Measurements from ENCODE around the gene TMEM238. TPM values are rescaled to one million over a fixed set of nuclear protein-coding genes. Genes with fewer than 3 reads are reported as not detected.

Gene TMEM238
- polyA plus RNA-seq, 3 donors from 2014 or later, result 1.0 TPM; not detected in 2

GRCh38 chr19:55392820-55393761, 9.0 kb upstream of the TMEM238 start:
- Mint-ChIP-seq H3K36me3 (peaks cover 0 to 12% (median 5%) of the 10 kb centered on the region in 3 donors), H3K4me3 (no peak overlapping the region), H3K9me3 (no peaks in the 10 kb centered on the region), H3K4me1 (peaks cover 18 to 30% of the 10 kb centered on the region in 2 donors), H3K27me3 (ENCODE audit: low read depth in 3 of 3) (peaks cover 0 to 7% (median 3%) of the 10 kb centered on the region in 3 donors), H3K27ac (peak overlapping the region in 2 of 6 donors; percentile 8 to 57)
- DNase-seq, result no peak

GRCh38 chr19:55391702-55392615, 7.9 kb upstream of the TMEM238 start:
- H3K27me3 Mint-ChIP-seq (ENCODE audit: low read depth in 3 of 3), result peaks cover 0 to 9% (median 2%) of the 10 kb centered on the region in 3 donors
- no peaks in the 10 kb centered on the region for H3K9me3 Mint-ChIP-seq
- DNase-seq, result no peak
- peak overlapping the region in 2 of 6 donors; percentile 34 to 39 for H3K27ac Mint-ChIP-seq
- H3K4me1 Mint-ChIP-seq, result peaks cover 29 to 42% of the 10 kb centered on the region in 2 donors
- H3K36me3 Mint-ChIP-seq, result peaks cover 0 to 14% (median 5%) of the 10 kb centered on the region in 3 donors
- H3K4me3 Mint-ChIP-seq, result no peak overlapping the region

- Mint-ChIP-seq H3K4me3 (no peak overlapping the region), H3K4me1 (peaks cover 36 to 49% of the 10 kb centered on the region in 2 donors), H3K9me3 (no peaks in the 10 kb centered on the region), H3K27ac (peak overlapping the region in 1 of 6 donors; percentile 29), H3K27me3 (ENCODE audit: low read depth in 3 of 3) (peaks cover 3 to 17% (median 4%) of the 10 kb centered on the region in 3 donors), H3K36me3 (peaks cover 0 to 18% (median 5%) of the 10 kb centered on the region in 3 donors)
- DNase-seq, result no peak
Observed at GRCh38 chr19:55391191-55391670, 7.1 kb upstream of the TMEM238 start.

- Mint-ChIP-seq H3K4me1 (peaks cover 39 to 55% of the 10 kb centered on the region in 2 donors), H3K27ac (peak overlapping the region in 4 of 6 donors; percentile 12 to 60 (median 16)), H3K27me3 (ENCODE audit: low read depth in 3 of 3) (peaks cover 9 to 24% (median 12%) of the 10 kb centered on the region in 3 donors), H3K9me3 (no peaks in the 10 kb centered on the region), H3K4me3 (no peak overlapping the region), H3K36me3 (peaks cover 0 to 21% (median 8%) of the 10 kb centered on the region in 3 donors)
- no peak for DNase-seq
Observed at GRCh38 chr19:55390461-55390880, 6.4 kb upstream of the TMEM238 start.

- H3K9me3 Mint-ChIP-seq, result no peaks in the 10 kb centered on the region
- H3K36me3 Mint-ChIP-seq, result peaks cover 0 to 21% (median 8%) of the 10 kb centered on the region in 3 donors
- peaks cover 13 to 27% (median 16%) of the 10 kb centered on the region in 3 donors for H3K27me3 Mint-ChIP-seq (ENCODE audit: low read depth in 3 of 3)
- no peak for DNase-seq
- peak overlapping the region in 5 of 6 donors; percentile 30 to 82 (median 70) for H3K27ac Mint-ChIP-seq
- H3K4me3 Mint-ChIP-seq, result peak overlapping the region in 3 of 5 donors; percentile 32 to 47 (median 35)
- peaks cover 46 to 63% of the 10 kb centered on the region in 2 donors for H3K4me1 Mint-ChIP-seq
Observed at GRCh38 chr19:55389386-55390317, 5.6 kb upstream of the TMEM238 start.

GRCh38 chr19:55387736-55388497, 3.8 kb upstream of the TMEM238 start:
- peaks cover 56 to 72% of the 10 kb centered on the region in 2 donors for H3K4me1 Mint-ChIP-seq

GRCh38 chr19:55386493-55386971, 2.4 kb upstream of the TMEM238 start:
- Mint-ChIP-seq H3K9me3 (no peaks in the 10 kb centered on the region), H3K27me3 (ENCODE audit: low read depth in 3 of 3) (peaks cover 13 to 25% (median 16%) of the 10 kb centered on the region in 3 donors), H3K27ac (peak overlapping the region; percentile 96 to 100 (median 98)), H3K4me1 (peaks cover 67 to 77% of the 10 kb centered on the region in 2 donors), H3K4me3 (peak overlapping the region; percentile 94 to 100 (median 98)), H3K36me3 (peaks cover 0 to 17% (median 8%) of the 10 kb centered on the region in 3 donors)
- no peak for DNase-seq

More at GRCh38 chr19:55387736-55388497, 3.8 kb upstream of the TMEM238 start:
- no peaks in the 10 kb centered on the region for H3K9me3 Mint-ChIP-seq
- H3K4me3 Mint-ChIP-seq, result peak overlapping the region; percentile 94 to 100 (median 98)
- H3K36me3 Mint-ChIP-seq, result peaks cover 0 to 21% (median 8%) of the 10 kb centered on the region in 3 donors
- peak overlapping the region in 5 of 6 donors; percentile 48 to 99 (median 79) for H3K27ac Mint-ChIP-seq
- no peak for DNase-seq
- H3K27me3 Mint-ChIP-seq (ENCODE audit: low read depth in 3 of 3), result peaks cover 13 to 27% (median 16%) of the 10 kb centered on the region in 3 donors

- Mint-ChIP-seq H3K36me3 (peaks cover 0 to 17% (median 8%) of the 10 kb centered on the region in 3 donors), H3K9me3 (no peaks in the 10 kb centered on the region), H3K27me3 (ENCODE audit: low read depth in 3 of 3) (peaks cover 13 to 25% (median 16%) of the 10 kb centered on the region in 3 donors), H3K27ac (peak within 1 kb of the TSS; percentile 96 to 100 (median 98)), H3K4me1 (peaks cover 67 to 76% of the 10 kb centered on the region in 2 donors), H3K4me3 (peak within 1 kb of the TSS; percentile 94 to 100 (median 98))
- DNase-seq, result peak; percentile 99
Observed at GRCh38 chr19:55385724-55386492, 1.8 kb upstream of the TMEM238 start, which contains the start of gene RPL28. TSS of gene RPL28 (plus strand) at chr19:55385932. CDS start at chr19:55386358, 426 bp downstream.

- Mint-ChIP-seq H3K27ac (peak overlapping the region; percentile 96 to 100 (median 98)), H3K27me3 (ENCODE audit: low read depth in 3 of 3) (peaks cover 13 to 22% (median 16%) of the 10 kb centered on the region in 3 donors), H3K36me3 (peaks cover 0 to 17% (median 8%) of the 10 kb centered on the region in 3 donors), H3K4me1 (peaks cover 64 to 71% of the 10 kb centered on the region in 2 donors), H3K4me3 (peak overlapping the region; percentile 94 to 100 (median 98)), H3K9me3 (no peaks in the 10 kb centered on the region)
- DNase-seq, result peak; percentile 94 to 96 (median 95)
Observed at GRCh38 chr19:55384920-55385723, 1.0 kb upstream of the TMEM238 start.

Measured in immature natural killer cell (primary cell).